Stomach (tissue), 4 donors: ENCODE data around the gene PTX4.

Experiments used
- CTCF ChIP-seq, 7 experiments: fragments of 450-650 bp in 4 of 7; fragments of 200-600 bp in 3 of 7; sonication (generic) in 3 of 7; IDR thresholded peaks; one replicate each; pipeline ENCODE4 v1.5.1; 2016 to 2019; ENCODE audit warnings: antibody characterized with exemption in 7 of 7, control low read depth in 2 of 7, mild to moderate bottlenecking in 1 of 7
- POLR2A ChIP-seq, 4 donors: fragments of 450-650 bp; IDR thresholded peaks; one replicate each; pipeline ENCODE4 v1.6.1; 2016; ENCODE audit warnings: antibody characterized with exemption in 4 of 4, control low read depth in 2 of 4, mild to moderate bottlenecking in 1 of 4, moderate library complexity in 1 of 4
- POLR2AphosphoS5 ChIP-seq, 3 donors: sonication (generic); formaldehyde crosslinking; IDR thresholded peaks; one replicate each; pipeline ENCODE4 v1.6.1; 2016; ENCODE audit warnings: antibody characterized with exemption in 3 of 3

- TF ChIP-seq CTCF (IDR thresholded peaks at IDR 0.05): no peak
- TF ChIP-seq POLR2AphosphoS5 (IDR thresholded peaks at IDR 0.05): no peak
- no peak for TF ChIP-seq POLR2A (IDR thresholded peaks at IDR 0.05)
Measured at GRCh38 chr16:1446296-1447080, 42.3 kb downstream of the PTX4 start.
